HG03432 (cell line): ENCODE measurements around the gene LTA.
A peak's percentile ranks its signal among the peaks of the same experiment; 100 is the strongest.

Source experiments
- ATAC-seq: cut with Tn5 transposase; IDR thresholded peaks from one replicate; pipeline ENCODE4 v1.9.1; 2021; ENCODE audit warnings: mild to moderate bottlenecking, moderate library complexity; ENCODE audit not compliant: unreplicated experiment

Gene LTA

GRCh38 chr6:31568537-31568961 is 3.5 kb upstream of the LTA start:
- ATAC-seq: peak; percentile 66

- no peak for ATAC-seq
Measured at GRCh38 chr6:31569861-31570536, 2.1 kb upstream of the LTA start.

GRCh38 chr6:31573239-31574105 is 1.4 kb downstream of the LTA start:
- ATAC-seq: no peak

- ATAC-seq: no peak
Measured at GRCh38 chr6:31574106-31575061, 2.3 kb downstream of the LTA start.

GRCh38 chr6:31575335-31575901 is 3.3 kb downstream of the LTA start, which contains the start of gene TNF:
Gene TNF (plus strand): TSS chr6:31575565. CDS start chr6:31575742, 177 bp downstream.
- no peak for ATAC-seq

GRCh38 chr6:31575952-31576685 is 4.0 kb downstream of the LTA start:
- ATAC-seq: no peak

GRCh38 chr6:31576897-31577578 is 4.9 kb downstream of the LTA start:
- ATAC-seq: no peak

- no peak for ATAC-seq
Measured at GRCh38 chr6:31577579-31577966, 5.5 kb downstream of the LTA start.

GRCh38 chr6:31578184-31579118 is 6.4 kb downstream of the LTA start:
- no peak for ATAC-seq

GRCh38 chr6:31579119-31579505 is 7.0 kb downstream of the LTA start:
- no peak for ATAC-seq

- no peak for ATAC-seq
Measured at GRCh38 chr6:31579546-31580437, 7.7 kb downstream of the LTA start.

- no peak for ATAC-seq
Measured at GRCh38 chr6:31580438-31580740, 8.3 kb downstream of the LTA start.

GRCh38 chr6:31580807-31581433 is 8.8 kb downstream of the LTA start:
- ATAC-seq: peak; percentile 57

GRCh38 chr6:31581434-31582229 is 9.5 kb downstream of the LTA start:
- no peak for ATAC-seq

GRCh38 chr6:31582230-31582643 is 10.1 kb downstream of the LTA start, which contains the start of gene LTB:
Gene LTB (minus strand): TSS chr6:31582424. CDS start chr6:31582417, 7 bp downstream.
- no peak for ATAC-seq

- ATAC-seq: no peak
Measured at GRCh38 chr6:31585491-31585890, 13.4 kb downstream of the LTA start.
